Measurements from ENCODE around the gene PRR19. TPM values are rescaled to one million over a fixed set of nuclear protein-coding genes. Genes with fewer than 3 reads are reported as not detected.

Gene PRR19
- total RNA-seq, 1 donor from 2014 or later: 0.13 TPM

- peak; percentile 69 to 95 for DNase-seq (ENCODE audit: low read depth in 2 of 2)
Measured at GRCh38 chr19:42283188-42284065, 18.5 kb upstream of the PRR19 start.

- peak in 1 of 2 donors; percentile 79 for DNase-seq (ENCODE audit: low read depth in 2 of 2)
Measured at GRCh38 chr19:42284066-42284501, 17.8 kb upstream of the PRR19 start.

GRCh38 chr19:42284591-42285341 is 17.2 kb upstream of the PRR19 start:
- no peak for DNase-seq (ENCODE audit: low read depth in 2 of 2)

- DNase-seq (ENCODE audit: low read depth in 2 of 2): peak in 1 of 2 donors; percentile 31
Measured at GRCh38 chr19:42285541-42285941, 16.4 kb upstream of the PRR19 start.

- DNase-seq (ENCODE audit: low read depth in 2 of 2): no peak
Measured at GRCh38 chr19:42285988-42286348, 16.0 kb upstream of the PRR19 start.

GRCh38 chr19:42286349-42287016 is 15.4 kb upstream of the PRR19 start:
- DNase-seq (ENCODE audit: low read depth in 2 of 2): peak in 1 of 2 donors; percentile 67

- DNase-seq (ENCODE audit: low read depth in 2 of 2): no peak
Measured at GRCh38 chr19:42287017-42287826, 14.7 kb upstream of the PRR19 start.

GRCh38 chr19:42287827-42288107 is 14.2 kb upstream of the PRR19 start:
- DNase-seq (ENCODE audit: low read depth in 2 of 2): no peak

GRCh38 chr19:42288387-42288786 is 13.5 kb upstream of the PRR19 start:
- no peak for DNase-seq (ENCODE audit: low read depth in 2 of 2)

GRCh38 chr19:42288881-42289555 is 12.9 kb upstream of the PRR19 start:
- no peak for DNase-seq (ENCODE audit: low read depth in 2 of 2)

GRCh38 chr19:42289556-42290041 is 12.3 kb upstream of the PRR19 start:
- no peak for DNase-seq (ENCODE audit: low read depth in 2 of 2)

- DNase-seq (ENCODE audit: low read depth in 2 of 2): no peak
Measured at GRCh38 chr19:42290136-42290522, 11.8 kb upstream of the PRR19 start.

GRCh38 chr19:42290523-42291434 is 11.2 kb upstream of the PRR19 start:
- peak in 1 of 2 donors; percentile 64 for DNase-seq (ENCODE audit: low read depth in 2 of 2)

- DNase-seq (ENCODE audit: low read depth in 2 of 2): no peak
Measured at GRCh38 chr19:42291435-42291810, 10.5 kb upstream of the PRR19 start.

- no peak for DNase-seq (ENCODE audit: low read depth in 2 of 2)
Measured at GRCh38 chr19:42292042-42292960, 9.6 kb upstream of the PRR19 start.

- no peak for DNase-seq (ENCODE audit: low read depth in 2 of 2)
Measured at GRCh38 chr19:42292963-42293362, 9.0 kb upstream of the PRR19 start.

GRCh38 chr19:42293540-42293939 is 8.4 kb upstream of the PRR19 start:
- DNase-seq (ENCODE audit: low read depth in 2 of 2): no peak

GRCh38 chr19:42293948-42294347 is 8.0 kb upstream of the PRR19 start:
- DNase-seq (ENCODE audit: low read depth in 2 of 2): no peak

Data from dermis microvascular lymphatic vessel endothelial cell (primary cell).